ENCODE data around the gene FIBIN. TPM values are rescaled to one million over a fixed set of nuclear protein-coding genes. Genes with fewer than 3 reads are reported as not detected.

The FIBIN gene
- total RNA-seq, 1 experiment from 2014 or later, result not detected

DNA sequence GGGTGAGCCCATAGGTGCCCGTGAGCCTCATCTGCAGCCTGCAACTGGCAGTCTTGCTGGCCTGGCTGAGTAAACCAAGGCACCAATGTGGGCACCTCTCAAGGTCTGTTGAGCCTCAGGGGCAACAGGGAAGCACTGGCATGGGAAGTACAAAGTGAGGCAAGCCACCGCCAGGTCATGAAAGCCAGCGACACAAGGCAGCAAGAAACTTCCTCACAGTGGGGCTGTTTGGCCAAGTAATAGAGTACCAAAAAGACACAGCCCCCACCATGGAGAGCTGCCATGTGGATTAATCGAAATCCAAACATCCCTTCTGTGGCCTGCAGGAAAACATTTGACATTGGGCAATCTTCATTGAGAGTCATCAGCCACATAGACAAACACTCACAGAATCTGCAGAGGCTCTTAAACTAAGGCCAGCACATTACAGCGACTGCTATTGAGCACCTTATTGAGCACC lies 43.6 kb upstream of the FIBIN start:
- Histone ChIP-seq H3K18ac (ENCODE audit: insufficient read length, low read depth, low read length) (no peak overlapping the region), H2AK5ac (ENCODE audit: insufficient read length, low read length) (no peak overlapping the region), H2BK15ac (ENCODE audit: low read depth, low read length) (no peak overlapping the region), H3K27ac (ENCODE audit: insufficient read length, low read depth, low read length) (no peak overlapping the region), H4K20me1 (ENCODE audit: control insufficient read depth, insufficient read depth, insufficient read length) (no peaks in the 10 kb centered on the region), H2BK120ac (ENCODE audit: low read depth, low read length, poor library complexity, severe bottlenecking) (no peak overlapping the region), H3K9ac (ENCODE audit: extremely low read depth, insufficient read length, low read length) (no peak overlapping the region), H2AFZ (ENCODE audit: low read length) (no peak overlapping the region), H3K56ac (ENCODE audit: insufficient read length, low read depth, low read length) (no peak overlapping the region), H2BK20ac (ENCODE audit: low read depth, low read length, poor library complexity, severe bottlenecking) (no peak overlapping the region), H3K27me3 (ENCODE audit: insufficient read depth, low read length) (no peaks in the 10 kb centered on the region), H3K9me3 (ENCODE audit: control insufficient read depth, low read depth, low read length) (no peaks in the 10 kb centered on the region), H3K4me1 (ENCODE audit: insufficient read depth, low read length) (0 out of 2 replicates have a peak, but pooled peaks cover 4% of the 10 kb centered on the region), H3K23me2 (ENCODE audit: insufficient read length, low read depth, low read length, poor library complexity, severe bottlenecking) (peaks cover 2% of the 10 kb centered on the region), H3K4me2 (ENCODE audit: insufficient read depth, insufficient read length, low read length) (no peak overlapping the region), H4K91ac (ENCODE audit: insufficient read length, low read depth, low read length) (no peak overlapping the region), H3K79me1 (ENCODE audit: insufficient read depth, low read depth, low read length, poor library complexity, severe bottlenecking) (no peaks in the 10 kb centered on the region), H3T11ph (ENCODE audit: low read length) (no peak overlapping the region), H3K14ac (ENCODE audit: insufficient read depth, low read length) (peak overlapping the region; percentile 52; the same call in 1 of the 2 replicates), H3K23ac (ENCODE audit: insufficient read length, low read depth, low read length) (no peak overlapping the region), H4K5ac (ENCODE audit: insufficient read length, low read depth, low read length) (no peak overlapping the region), H3K4ac (ENCODE audit: low read depth, low read length) (no peak overlapping the region), H2BK5ac (ENCODE audit: insufficient read length, low read length) (no peak overlapping the region), H3K79me2 (ENCODE audit: insufficient read depth, low read length) (no peaks in the 10 kb centered on the region), H2BK12ac (ENCODE audit: insufficient read length, low read depth, low read length) (no peak overlapping the region), H4K8ac (replicated peaks; ENCODE audit: insufficient read length, low read depth, low read length) (no peak overlapping the region)
- Mint-ChIP-seq H3K4me3 (no peak overlapping the region), H3K9me3 (no peaks in the 10 kb centered on the region), H3K27me3 (ENCODE audit: low read depth) (no peaks in the 10 kb centered on the region), H3K27ac (peak overlapping the region in 1 of 3 experiments; percentile 17; a peak in 1 of 7 replicates), H3K4me1 (peaks cover 22% of the 10 kb centered on the region in 2 experiments), H3K36me3 (ENCODE audit: insufficient read depth in 1 of 3, low read depth in 3 of 3) (no peaks in the 10 kb centered on the region)
- DNase-seq, result no peak
- TF ChIP-seq, protein P1, sequence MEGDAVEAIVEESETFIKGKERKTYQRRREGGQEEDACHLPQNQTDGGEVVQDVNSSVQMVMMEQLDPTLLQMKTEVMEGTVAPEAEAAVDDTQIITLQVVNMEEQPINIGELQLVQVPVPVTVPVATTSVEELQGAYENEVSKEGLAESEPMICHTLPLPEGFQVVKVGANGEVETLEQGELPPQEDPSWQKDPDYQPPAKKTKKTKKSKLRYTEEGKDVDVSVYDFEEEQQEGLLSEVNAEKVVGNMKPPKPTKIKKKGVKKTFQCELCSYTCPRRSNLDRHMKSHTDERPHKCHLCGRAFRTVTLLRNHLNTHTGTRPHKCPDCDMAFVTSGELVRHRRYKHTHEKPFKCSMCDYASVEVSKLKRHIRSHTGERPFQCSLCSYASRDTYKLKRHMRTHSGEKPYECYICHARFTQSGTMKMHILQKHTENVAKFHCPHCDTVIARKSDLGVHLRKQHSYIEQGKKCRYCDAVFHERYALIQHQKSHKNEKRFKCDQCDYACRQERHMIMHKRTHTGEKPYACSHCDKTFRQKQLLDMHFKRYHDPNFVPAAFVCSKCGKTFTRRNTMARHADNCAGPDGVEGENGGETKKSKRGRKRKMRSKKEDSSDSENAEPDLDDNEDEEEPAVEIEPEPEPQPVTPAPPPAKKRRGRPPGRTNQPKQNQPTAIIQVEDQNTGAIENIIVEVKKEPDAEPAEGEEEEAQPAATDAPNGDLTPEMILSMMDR (conservative IDR thresholded peaks at IDR 0.05), result no peak
- no CpG with 5 or more reads among the region's 5 CpGs for WGBS (ENCODE audit: extremely low coverage, insufficient read length, low lambda C conversion rate)
